T-cell (primary cell): ENCODE data around the gene KRT222. TPM values are rescaled to one million over a fixed set of nuclear protein-coding genes. Genes with fewer than 3 reads are reported as not detected.

ENCODE experiments used
- ATAC-seq, 4 experiments: fragments of 200-7000 bp in 3 of 4; fragments of 150-1000 bp in 1 of 4; cut with Tn5 transposase; replicated peaks in 1 of 4; 1 replicate in 3 of 4; 2 replicates in 1 of 4; pipeline ENCODE4 v1.10.0; 2021; ENCODE audit warnings: moderate library complexity in 3 of 4, mild to moderate bottlenecking in 2 of 4, moderate number of reproducible peaks in 1 of 4
- CTCF ChIA-PET, 2 donors: fragments of 300-600 bp; sonication (Branson Sonifier 250); formaldehyde crosslinking; loops; one replicate each; lab custom pipeline; 2022; ENCODE audit warnings: antibody characterized with exemption in 2 of 2; lab: Charles Lee
- POLR2A ChIA-PET, 2 donors: fragments of 300-600 bp; sonication (Branson Sonifier 250); formaldehyde crosslinking; loops; one replicate each; lab custom pipeline; 2022; ENCODE audit warnings: antibody characterized with exemption in 2 of 2; lab: Charles Lee
- DNase-seq, 35 experiments: peaks; one replicate each; pipeline versions ENCODE4 v3.0.0 to v3.0.0-alpha.2; 2013 to 2023
- H3K27ac ChIP-seq: one replicate; pipeline ENCODE4 v1.5.1; 2013; ENCODE audit warnings: low read length
- H3K27me3 ChIP-seq, 2 experiments: replicated peaks in 1 of 2; 1 replicate in 1 of 2; 2 replicates in 1 of 2; pipeline versions ENCODE4 v1.6.1 to v1.7.0; 2013; ENCODE audit warnings: low read length in 1 of 2, mixed read lengths in 1 of 2; ENCODE audit not compliant: control insufficient read depth in 2 of 2, insufficient read depth in 2 of 2; ENCODE audit errors: extremely low read depth in 1 of 2
- H3K36me3 ChIP-seq, 2 donors: 1 replicate in 1 of 2; 2 replicates in 1 of 2; pipeline versions ENCODE4 v1.6.1 to v1.7.0; 2013; ENCODE audit warnings: low read length in 1 of 2; ENCODE audit not compliant: control insufficient read depth in 2 of 2, insufficient read depth in 1 of 2; ENCODE audit errors: extremely low read depth in 1 of 2
- H3K4me1 ChIP-seq, 2 experiments: 1 replicate in 1 of 2; 2 replicates in 1 of 2; pipeline versions ENCODE4 v1.6.1 to v1.7.0; 2013; ENCODE audit warnings: low read length in 2 of 2, mixed read lengths in 1 of 2; ENCODE audit not compliant: insufficient read depth in 2 of 2, control insufficient read depth in 1 of 2; ENCODE audit errors: extremely low read depth in 1 of 2
- H3K4me3 ChIP-seq, 2 donors: 1 replicate in 1 of 2; 2 replicates in 1 of 2; pipeline versions ENCODE4 v1.5.1 to v1.7.0; 2013; ENCODE audit warnings: mild to moderate bottlenecking in 2 of 2, low read length in 1 of 2, moderate library complexity in 1 of 2; ENCODE audit not compliant: control insufficient read depth in 1 of 2; ENCODE audit errors: extremely low read depth in 1 of 2
- H3K9me3 ChIP-seq: 2 replicates; pipeline ENCODE4 v1.7.0; 2013
- H3K27ac Mint-ChIP-seq, 2 donors: one replicate each; pipeline ENCODE4 v1.8.0; 2020 to 2021; ENCODE audit warnings: mild to moderate bottlenecking in 2 of 2, mixed read lengths in 2 of 2
- H3K27me3 Mint-ChIP-seq, 2 donors: one replicate each; pipeline ENCODE4 v1.8.0; 2021 to 2022; ENCODE audit warnings: mixed read lengths in 2 of 2
- H3K36me3 Mint-ChIP-seq: one replicate; pipeline ENCODE4 v1.8.0; 2021; ENCODE audit warnings: mixed read lengths
- H3K4me1 Mint-ChIP-seq, 3 donors: one replicate each; pipeline ENCODE4 v1.8.0; 2020 to 2022; ENCODE audit warnings: mixed read lengths in 3 of 3, mild to moderate bottlenecking in 1 of 3
- H3K4me3 Mint-ChIP-seq, 3 donors: one replicate each; pipeline ENCODE4 v1.8.0; 2020 to 2022; ENCODE audit warnings: mild to moderate bottlenecking in 3 of 3, mixed read lengths in 3 of 3, moderate library complexity in 3 of 3
- H3K9me3 Mint-ChIP-seq, 3 donors: one replicate each; pipeline ENCODE4 v1.8.0; 2020 to 2022; ENCODE audit warnings: mixed read lengths in 3 of 3
- WGBS: methylation state at CpG from one replicate; pipeline ENCODE4 v1.1.5; 2013; ENCODE audit warnings: missing lambda C conversion rate; ENCODE audit not compliant: insufficient coverage; 5-methylcytosine and 5-hydroxymethylcytosine counted together
- total RNA-seq, 35 experiments: library from RNA in 6 of 35; stranded (reverse) in 6 of 35; fragments of 120-200 nt in 1 of 35; gene quantifications; one replicate each; pipeline versions ENCODE4 v1.2.1 to v1.2.4 and lab custom pipeline; 2013 to 2026

Gene KRT222
- total RNA-seq, 5 donors from 2014 or later (not counting 1 experiment from before 2014, with no cell fraction given): not detected

GRCh38 chr17:40613467-40614154 lies 51.4 kb downstream of the KRT222 start:
- H3K27ac Mint-ChIP-seq: peak overlapping the region; percentile 99 to 100
- no peaks in the 10 kb centered on the region for H3K9me3 ChIP-seq
- H3K4me3 Mint-ChIP-seq: peak overlapping the region; percentile 76 to 94 (median 79)
- no peaks in the 10 kb centered on the region for H3K27me3 Mint-ChIP-seq
- ChIA-PET CTCF (interaction anchor here in 1 of 2 donors (0.9 to 1.4 kb wide), 6 partner anchors 10 to 54 kb away, joined by 3 to 6 read pairs (median 4); no protein-coding TSS in a partner anchor), POLR2A (interaction anchor here (0.5 to 3.4 kb wide), 7 partner anchors 10 to 336 kb away, joined by 3 to 32 read pairs (median 11); partner anchors contain the start of gene CCR7 (in 1 of the 2))
- WGBS: 54% methylated on average over 4 of the region's 5 CpGs
- peaks cover 48 to 82% of the 10 kb centered on the region in 2 experiments for H3K4me1 ChIP-seq
- DNase-seq (peak in 1 of 35 experiments; percentile 34), ATAC-seq (no peak)
- no peaks in the 10 kb centered on the region for H3K36me3 Mint-ChIP-seq
- no peaks in the 10 kb centered on the region for H3K9me3 Mint-ChIP-seq
- H3K27ac ChIP-seq: peak overlapping the region; percentile 99
- peak overlapping the region in 1 of 2 donors; percentile 42 for H3K4me3 ChIP-seq
- no peaks in the 10 kb centered on the region for H3K36me3 ChIP-seq
- H3K4me1 Mint-ChIP-seq: peaks cover 79 to 88% (median 81%) of the 10 kb centered on the region in 3 donors
- H3K27me3 ChIP-seq: no peaks in the 10 kb centered on the region

- peak overlapping the region; percentile 99 to 100 for H3K27ac Mint-ChIP-seq
- 8% methylated on average over 9 of the region's 11 CpGs for WGBS
- no peaks in the 10 kb centered on the region for H3K27me3 Mint-ChIP-seq
- H3K27ac ChIP-seq: peak overlapping the region; percentile 99
- peaks cover 88 to 95% (median 89%) of the 10 kb centered on the region in 3 donors for H3K4me1 Mint-ChIP-seq
- ChIA-PET CTCF (interaction anchor here (0.6 to 1.4 kb wide), 6 partner anchors 9 to 53 kb away, joined by 3 to 6 read pairs (median 4); no protein-coding TSS in a partner anchor), POLR2A (interaction anchor here (0.7 to 3.4 kb wide), 4 partner anchors 9 to 1076 kb away, joined by 3 to 32 read pairs (median 8); partner anchors contain the start of gene CCR7 (in 1 of the 2))
- H3K4me1 ChIP-seq: peaks cover 49 to 91% of the 10 kb centered on the region in 2 experiments
- H3K9me3 ChIP-seq: no peaks in the 10 kb centered on the region
- DNase-seq (peak; percentile 50 to 92 (median 83)), ATAC-seq (peak; percentile 53 to 65 (median 61))
- H3K36me3 Mint-ChIP-seq: no peaks in the 10 kb centered on the region
- no peaks in the 10 kb centered on the region for H3K9me3 Mint-ChIP-seq
- peak overlapping the region; percentile 76 to 94 (median 79) for H3K4me3 Mint-ChIP-seq
- H3K27me3 ChIP-seq: no peaks in the 10 kb centered on the region
- H3K4me3 ChIP-seq: peak overlapping the region; percentile 42 to 54
- no peaks in the 10 kb centered on the region for H3K36me3 ChIP-seq
Observed at GRCh38 chr17:40612599-40613244, 52.3 kb downstream of the KRT222 start.

DNA sequence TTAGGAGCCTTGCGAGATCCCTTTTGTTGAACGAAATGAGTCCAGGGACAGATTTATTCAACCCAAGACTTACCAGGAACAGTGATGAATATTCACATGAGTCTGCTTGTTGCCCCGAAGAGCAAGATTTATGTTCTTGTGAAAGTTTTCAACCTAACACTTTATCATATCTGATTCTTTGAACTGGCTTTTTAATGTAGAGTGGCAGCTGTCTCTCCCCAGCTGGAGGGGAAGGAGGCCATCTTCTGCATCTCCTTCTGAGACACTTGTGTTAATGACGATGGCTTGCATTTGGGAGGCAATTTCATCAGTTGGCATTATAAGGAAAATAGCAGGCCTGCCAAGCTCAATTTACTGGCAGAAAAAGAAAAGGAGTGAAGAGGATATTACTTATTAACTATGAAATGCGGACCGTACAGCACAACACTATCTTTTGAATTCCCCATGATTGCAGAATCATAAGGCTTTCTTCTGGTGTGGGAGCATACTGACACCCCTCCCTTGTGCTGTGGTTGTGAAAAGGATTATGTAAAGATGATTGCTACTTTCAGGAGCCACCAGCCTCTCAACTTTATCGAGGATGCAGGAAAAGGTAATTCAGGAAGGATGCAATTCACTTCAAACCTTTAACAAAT lies 53.0 kb downstream of the KRT222 start:
- Mint-ChIP-seq H3K36me3 (no peaks in the 10 kb centered on the region), H3K4me1 (peaks cover 96% of the 10 kb centered on the region in 3 donors), H3K9me3 (no peaks in the 10 kb centered on the region), H3K27me3 (no peaks in the 10 kb centered on the region), H3K27ac (peak overlapping the region; percentile 99 to 100), H3K4me3 (peak overlapping the region; percentile 62 to 94 (median 66))
- ATAC-seq: no peak
- DNase-seq: peak in 2 of 35 experiments; percentile 18 to 52
- CTCF ChIA-PET: interaction anchor here in 1 of 2 donors (1.2 to 1.4 kb wide), 2 partner anchors 8 to 47 kb away, joined by 5 to 6 read pairs; no protein-coding TSS in a partner anchor
- POLR2A ChIA-PET: interaction anchor here in 1 of 2 donors (1.1 kb wide), 1 partner anchor 49 kb away, joined by 4 read pairs; no protein-coding TSS in a partner anchor
- H3K9me3 ChIP-seq: no peaks in the 10 kb centered on the region
- peak overlapping the region; percentile 99 for H3K27ac ChIP-seq
- no peaks in the 10 kb centered on the region for H3K27me3 ChIP-seq
- WGBS: no CpG with 5 or more reads among the region's 7 CpGs
- H3K4me3 ChIP-seq: peak overlapping the region in 1 of 2 donors; percentile 54
- peaks cover 56 to 96% of the 10 kb centered on the region in 2 experiments for H3K4me1 ChIP-seq
- no peaks in the 10 kb centered on the region for H3K36me3 ChIP-seq

- Histone ChIP-seq H3K9me3 (no peaks in the 10 kb centered on the region), H3K27me3 (no peaks in the 10 kb centered on the region), H3K4me1 (peaks cover 67 to 96% of the 10 kb centered on the region in 2 experiments), H3K27ac (peak overlapping the region; percentile 99), H3K4me3 (no peak overlapping the region), H3K36me3 (no peaks in the 10 kb centered on the region)
- Mint-ChIP-seq H3K4me1 (peaks cover 93 to 95% (median 95%) of the 10 kb centered on the region in 3 donors), H3K27ac (peak overlapping the region; percentile 99 to 100), H3K27me3 (no peaks in the 10 kb centered on the region), H3K4me3 (peak overlapping the region in 1 of 3 donors; percentile 72), H3K36me3 (no peaks in the 10 kb centered on the region), H3K9me3 (no peaks in the 10 kb centered on the region)
- ChIA-PET CTCF (interaction anchor here in 1 of 2 donors (0.7 to 1.2 kb wide), 2 partner anchors 9 to 50 kb away, joined by 3 read pairs; no protein-coding TSS in a partner anchor), POLR2A (interaction anchor here in 1 of 2 donors (0.6 kb wide), 1 partner anchor 266 kb away, joined by 6 read pairs; no protein-coding TSS in a partner anchor)
- no peak for DNase-seq
- no peak for ATAC-seq
- 38% methylated on average over 1 of the region's 2 CpGs for WGBS
Observed at GRCh38 chr17:40610359-40610758, 54.6 kb downstream of the KRT222 start.

DNA sequence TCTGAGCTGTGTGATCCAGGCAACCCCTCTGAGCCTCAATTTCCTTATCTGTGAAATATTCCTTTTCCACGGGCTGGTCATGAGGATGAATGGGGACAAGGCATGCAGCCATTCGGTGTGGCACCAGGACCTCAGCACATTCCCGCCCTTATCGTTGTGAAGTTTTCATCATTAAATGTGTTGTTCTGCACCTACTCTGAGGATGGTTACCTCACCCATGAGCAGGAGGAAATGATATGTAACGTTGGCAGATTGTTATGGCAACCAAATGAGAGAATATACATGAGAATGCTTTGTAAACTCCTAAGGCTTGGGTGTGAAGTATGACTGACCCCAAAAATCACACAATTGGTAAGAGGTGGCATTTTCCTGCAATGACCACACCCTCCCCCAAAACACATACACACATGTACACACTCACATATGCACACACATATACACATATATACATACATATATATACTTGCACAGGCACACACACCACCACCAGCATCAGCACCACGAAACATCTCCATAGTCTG lies 56.9 kb downstream of the KRT222 start:
- Histone ChIP-seq H3K9me3 (no peaks in the 10 kb centered on the region), H3K36me3 (no peaks in the 10 kb centered on the region), H3K27me3 (no peaks in the 10 kb centered on the region), H3K27ac (peak overlapping the region; percentile 99), H3K4me1 (peaks cover 67 to 96% of the 10 kb centered on the region in 2 experiments), H3K4me3 (peak overlapping the region; percentile 31 to 44)
- H3K36me3 Mint-ChIP-seq: no peaks in the 10 kb centered on the region
- WGBS: 27% methylated on average over 2 of the region's 6 CpGs
- H3K27ac Mint-ChIP-seq: peak overlapping the region; percentile 99 to 100
- H3K9me3 Mint-ChIP-seq: no peaks in the 10 kb centered on the region
- DNase-seq (peak in 20 of 35 experiments; percentile 27 to 89 (median 51)), ATAC-seq (peak; percentile 62 to 73 (median 64))
- ChIA-PET POLR2A (interaction anchor here in 1 of 2 donors (0.6 to 1.5 kb wide), 6 partner anchors 23 to 210 kb away, joined by 3 to 8 read pairs (median 4); partner anchors contain the start of gene CCR7), CTCF (interaction anchor here (0.6 to 1.7 kb wide), 3 partner anchors 12 to 128 kb away, joined by 3 to 6 read pairs (median 3); no protein-coding TSS in a partner anchor)
- peaks cover 90 to 97% (median 96%) of the 10 kb centered on the region in 3 donors for H3K4me1 Mint-ChIP-seq
- H3K27me3 Mint-ChIP-seq: no peaks in the 10 kb centered on the region
- H3K4me3 Mint-ChIP-seq: peak overlapping the region; percentile 51 to 72 (median 63)
